ENCODE data around the gene PXDC1.

PXDC1 gene

DNA sequence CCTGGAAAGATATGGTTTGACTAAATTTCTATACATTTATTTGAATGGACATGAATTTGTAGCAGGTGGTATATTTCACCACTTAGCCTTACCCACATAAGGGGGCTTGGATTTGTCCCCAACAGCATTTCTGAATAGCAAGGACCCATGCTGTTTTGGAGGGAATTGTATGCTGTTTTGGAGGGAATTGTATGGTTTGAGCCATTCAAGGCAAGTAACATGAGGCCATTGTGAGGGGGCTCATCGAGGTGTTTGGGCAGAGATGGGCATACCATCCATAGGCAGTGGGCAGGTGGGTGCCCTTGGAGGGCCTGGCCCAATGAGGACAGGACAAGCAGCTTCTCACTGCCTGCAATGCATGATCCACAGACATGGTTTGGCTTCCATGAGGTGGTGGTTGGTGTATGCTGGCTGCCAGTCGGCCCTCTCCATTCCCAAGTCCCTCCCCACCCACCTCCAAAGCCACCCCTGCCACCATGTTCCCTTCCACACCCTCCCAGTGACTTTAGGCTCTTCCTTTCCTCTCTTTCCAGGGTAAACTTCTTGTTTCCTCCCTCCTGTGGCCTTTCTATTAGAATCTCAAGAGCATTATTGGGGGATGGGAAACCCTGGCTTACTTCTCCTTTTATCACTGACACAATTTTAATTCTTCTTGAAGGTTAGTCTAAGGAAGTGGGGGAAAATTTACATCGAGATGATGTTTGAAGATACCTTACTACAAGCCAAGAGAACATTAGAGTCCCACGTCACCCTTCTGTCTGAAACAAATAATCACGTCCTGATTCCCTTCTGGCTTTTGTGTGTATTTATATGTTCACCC lies 13.2 kb upstream of the PXDC1 start:
- H3F3A ChIP-seq (ENCODE audit: low read depth): no peaks in the 10 kb centered on the region
- no peak overlapping the region for H3K9ac ChIP-seq (ENCODE audit: low read depth, low read length, poor library complexity, severe bottlenecking)
- no peak overlapping the region for H3K4me3 ChIP-seq (ENCODE audit: low read length, poor library complexity, severe bottlenecking)
- no peaks in the 10 kb centered on the region for H3K27me3 ChIP-seq (ENCODE audit: insufficient read depth, low read length, poor library complexity, severe bottlenecking)
- no peak for TF ChIP-seq CTCF (conservative IDR thresholded peaks at IDR 0.05; ENCODE audit: low read length)
- no peak for TF ChIP-seq EZH2phosphoT487 (IDR thresholded peaks at IDR 0.05; ENCODE audit: borderline replicate concordance)
- no peaks in the 10 kb centered on the region for H3K36me3 ChIP-seq (ENCODE audit: insufficient read depth, low read length)
- H3K9me2 ChIP-seq (replicated peaks; ENCODE audit: low read depth, low read length): no peaks in the 10 kb centered on the region
- H2AFZ ChIP-seq (ENCODE audit: low read length): no peak overlapping the region
- no peak overlapping the region for H3K4me2 ChIP-seq (ENCODE audit: low read depth, low read length, poor library complexity, severe bottlenecking)
- H4K20me1 ChIP-seq (ENCODE audit: insufficient read depth, low read length, poor library complexity, severe bottlenecking): no peaks in the 10 kb centered on the region
- H3K4me1 ChIP-seq (ENCODE audit: insufficient read depth, low read length, poor library complexity, severe bottlenecking): no peaks in the 10 kb centered on the region
- no peaks in the 10 kb centered on the region for H3K9me3 ChIP-seq (ENCODE audit: insufficient read depth, low read depth, low read length)
- H3K79me2 ChIP-seq (ENCODE audit: insufficient read depth, low read length): no peaks in the 10 kb centered on the region

DNA sequence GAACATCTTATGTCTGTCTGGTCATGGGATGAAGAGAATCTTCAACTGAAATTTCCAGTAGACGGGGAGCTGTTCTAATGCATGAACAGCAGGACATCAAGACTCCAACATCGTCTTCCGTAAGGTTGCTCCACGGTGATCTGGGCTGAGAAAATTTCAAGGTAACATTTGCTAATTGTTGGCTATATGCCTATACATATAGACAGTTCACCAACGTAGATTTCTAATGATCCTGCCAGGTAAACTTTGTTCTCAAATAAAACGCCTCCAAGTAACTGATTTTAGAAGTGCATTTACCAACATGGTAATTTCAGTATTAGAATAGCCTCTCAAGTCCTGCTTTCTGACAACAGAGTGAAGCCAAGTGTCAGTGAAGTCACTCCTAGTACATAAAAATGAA lies 11.3 kb upstream of the PXDC1 start:
- no peak overlapping the region for H3K9ac ChIP-seq (ENCODE audit: low read depth, low read length, poor library complexity, severe bottlenecking)
- H4K20me1 ChIP-seq (ENCODE audit: insufficient read depth, low read length, poor library complexity, severe bottlenecking): no peaks in the 10 kb centered on the region
- H3K4me1 ChIP-seq (ENCODE audit: insufficient read depth, low read length, poor library complexity, severe bottlenecking): no peaks in the 10 kb centered on the region
- TF ChIP-seq EZH2phosphoT487 (IDR thresholded peaks at IDR 0.05; ENCODE audit: borderline replicate concordance) (no peak), CTCF (conservative IDR thresholded peaks at IDR 0.05; ENCODE audit: low read length) (no peak)
- H3K79me2 ChIP-seq (ENCODE audit: insufficient read depth, low read length): no peaks in the 10 kb centered on the region
- no peak overlapping the region for H3K4me3 ChIP-seq (ENCODE audit: low read length, poor library complexity, severe bottlenecking)
- no peak overlapping the region for H2AFZ ChIP-seq (ENCODE audit: low read length)
- H3K4me2 ChIP-seq (ENCODE audit: low read depth, low read length, poor library complexity, severe bottlenecking): no peak overlapping the region
- no peaks in the 10 kb centered on the region for H3K9me3 ChIP-seq (ENCODE audit: insufficient read depth, low read depth, low read length)
- H3K27me3 ChIP-seq (ENCODE audit: insufficient read depth, low read length, poor library complexity, severe bottlenecking): no peaks in the 10 kb centered on the region
- H3F3A ChIP-seq (ENCODE audit: low read depth): no peaks in the 10 kb centered on the region
- H3K9me2 ChIP-seq (replicated peaks; ENCODE audit: low read depth, low read length): no peaks in the 10 kb centered on the region
- H3K36me3 ChIP-seq (ENCODE audit: insufficient read depth, low read length): no peaks in the 10 kb centered on the region

DNA sequence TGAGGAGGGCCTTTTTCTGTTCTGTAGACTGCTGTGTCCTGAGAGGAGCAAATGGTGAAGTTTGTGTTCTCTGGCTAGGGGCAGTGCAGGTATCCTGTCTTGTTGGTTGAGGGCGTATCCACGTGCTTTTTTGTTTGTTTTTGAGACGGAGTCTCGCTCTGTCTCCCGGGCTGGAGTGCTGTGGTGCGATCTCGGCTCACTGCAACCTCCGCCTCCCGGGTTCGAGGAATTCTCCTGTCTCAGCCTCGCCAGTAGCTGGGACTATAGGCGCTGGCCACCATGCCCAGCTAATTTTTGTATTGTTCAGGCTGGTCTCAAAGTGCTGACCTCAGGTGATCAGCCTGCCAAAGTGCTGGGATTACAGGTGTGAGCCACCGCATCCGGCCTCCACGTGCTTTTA lies 10.8 kb upstream of the PXDC1 start:
- no peaks in the 10 kb centered on the region for H3K9me3 ChIP-seq (ENCODE audit: insufficient read depth, low read depth, low read length)
- no peaks in the 10 kb centered on the region for H3K36me3 ChIP-seq (ENCODE audit: insufficient read depth, low read length)
- H4K20me1 ChIP-seq (ENCODE audit: insufficient read depth, low read length, poor library complexity, severe bottlenecking): no peaks in the 10 kb centered on the region
- no peak overlapping the region for H3K4me2 ChIP-seq (ENCODE audit: low read depth, low read length, poor library complexity, severe bottlenecking)
- H3K4me1 ChIP-seq (ENCODE audit: insufficient read depth, low read length, poor library complexity, severe bottlenecking): no peaks in the 10 kb centered on the region
- no peak overlapping the region for H2AFZ ChIP-seq (ENCODE audit: low read length)
- H3K27me3 ChIP-seq (ENCODE audit: insufficient read depth, low read length, poor library complexity, severe bottlenecking): no peaks in the 10 kb centered on the region
- no peaks in the 10 kb centered on the region for H3F3A ChIP-seq (ENCODE audit: low read depth)
- no peaks in the 10 kb centered on the region for H3K9me2 ChIP-seq (replicated peaks; ENCODE audit: low read depth, low read length)
- no peak overlapping the region for H3K4me3 ChIP-seq (ENCODE audit: low read length, poor library complexity, severe bottlenecking)
- H3K9ac ChIP-seq (ENCODE audit: low read depth, low read length, poor library complexity, severe bottlenecking): no peak overlapping the region
- H3K79me2 ChIP-seq (ENCODE audit: insufficient read depth, low read length): no peaks in the 10 kb centered on the region
- TF ChIP-seq CTCF (conservative IDR thresholded peaks at IDR 0.05; ENCODE audit: low read length): no peak
- TF ChIP-seq EZH2phosphoT487 (IDR thresholded peaks at IDR 0.05; ENCODE audit: borderline replicate concordance): no peak

Measured in Loucy (cell line).